ENCODE data around the gene SH3RF3. TPM values are rescaled to one million over a fixed set of nuclear protein-coding genes. Genes with fewer than 3 reads are reported as not detected.

The SH3RF3 gene
- total and polyA plus RNA-seq, 9 of the 15 experiments (the other 6 are each of a cell fraction or from before 2014, with no cell fraction given) = 0.02 TPM; not detected in 8

- intact Hi-C loops (cut with micrococcal nuclease) = no loop called here
- Histone ChIP-seq H3K27me3 (ENCODE audit: control insufficient read depth in 2 of 2, insufficient read depth in 2 of 2, low read length in 2 of 2) (peaks cover 0 to 4% of the 10 kb centered on the region in 2 experiments; a peak in 1 of 5 replicates), H3K4me3 (no peak overlapping the region), H3K4me1 (replicated peaks in 1 of 2; ENCODE audit: control insufficient read depth in 2 of 2, insufficient read depth in 2 of 2, low read length in 2 of 2) (no peaks in the 10 kb centered on the region), H3K9me3 (replicated peaks; ENCODE audit: control insufficient read depth, insufficient read depth, low read depth, low read length) (no peaks in the 10 kb centered on the region), H3K9me1 (ENCODE audit: control insufficient read depth, insufficient read depth, low read length) (no peaks in the 10 kb centered on the region), H3K4me2 (ENCODE audit: insufficient read depth, low read length) (no peak overlapping the region), H4K20me1 (replicated peaks; ENCODE audit: control insufficient read depth, insufficient read depth, low read length) (no peaks in the 10 kb centered on the region), H2AFZ (ENCODE audit: low read depth, low read length) (no peak overlapping the region), H3K27ac (ENCODE audit: extremely low read depth, low read depth, low read length) (no peak overlapping the region), H3K9ac (ENCODE audit: insufficient read depth in 1 of 2, low read depth in 2 of 2, low read length in 2 of 2) (no peak overlapping the region), H3K79me2 (ENCODE audit: control insufficient read depth, insufficient read depth, low read length) (no peaks in the 10 kb centered on the region), H3K36me3 (ENCODE audit: control insufficient read depth, insufficient read depth, low read length) (no peaks in the 10 kb centered on the region)
- BruUV-seq (replicated peaks) = no TSS peak
- ATAC-seq (no peak), FAIRE-seq (no peak), DNase-seq (ENCODE audit: extremely low read depth in 1 of 4, low spot score in 3 of 4) (no peak)
- TF ChIP-seq ZNF121 (CRISPR knock-in tag; conservative IDR thresholded peaks at IDR 0.05) (no peak), NFXL1 (CRISPR knock-in tag; IDR thresholded peaks at IDR 0.05) (no peak), HINFP (tag; conservative IDR thresholded peaks at IDR 0.05; ENCODE audit: low read depth) (no peak), ZNF445 (CRISPR knock-in tag; IDR thresholded peaks at IDR 0.05; ENCODE audit: low read depth) (no peak), WHSC1 (IDR thresholded peaks at IDR 0.05; ENCODE audit: low read length) (no peak), ARID2 (IDR thresholded peaks at IDR 0.05) (no peak), CHD1 (IDR thresholded peaks at IDR 0.05; ENCODE audit: low read length) (no peak), SRSF9 (IDR thresholded peaks at IDR 0.05; ENCODE audit: borderline replicate concordance, low read depth, low read length) (no peak)
- POLR2A ChIA-PET = no interaction called here
- in situ Hi-C loops (cut with MboI) = no loop called here
- 2% methylated on average over 7 of the region's 7 CpGs for WGBS (ENCODE audit: insufficient coverage, low coverage, missing lambda C conversion rate)
- CTCF ChIA-PET (ENCODE audit: low intra/inter-chr PET ratio) = no interaction called here
Observed at GRCh38 chr2:109356324-109357035, 227.5 kb downstream of the SH3RF3 start.
